T-helper 2 cell treated with Interferon-gamma antibody and Interleukin-4, amounts not matched to agents 100 ng/mL and 5 ng/mL, for 36 hours (primary cell): Measurements from ENCODE around the gene CCDC116. TPM values are rescaled to one million over a fixed set of nuclear protein-coding genes. Genes with fewer than 3 reads are reported as not detected.
"Not testable (repeated sequence)": the region's sequence is repeated elsewhere in the genome, so short reads cannot be mapped to it uniquely, and the experiment has no call there.

Experiments used
- intact Hi-C: fragments of 100-400 bp; cut with micrococcal nuclease; formaldehyde crosslinking; loops from one replicate; pipeline ENCODE4 v1.15.1; 2023
- total RNA-seq: library from RNA; stranded (reverse); gene quantifications from 2 replicates; pipeline ENCODE4 v1.2.3, GENCODE V29; 2022

The CCDC116 gene
- total RNA-seq, 1 donor from 2014 or later: 0.23 TPM

DNA sequence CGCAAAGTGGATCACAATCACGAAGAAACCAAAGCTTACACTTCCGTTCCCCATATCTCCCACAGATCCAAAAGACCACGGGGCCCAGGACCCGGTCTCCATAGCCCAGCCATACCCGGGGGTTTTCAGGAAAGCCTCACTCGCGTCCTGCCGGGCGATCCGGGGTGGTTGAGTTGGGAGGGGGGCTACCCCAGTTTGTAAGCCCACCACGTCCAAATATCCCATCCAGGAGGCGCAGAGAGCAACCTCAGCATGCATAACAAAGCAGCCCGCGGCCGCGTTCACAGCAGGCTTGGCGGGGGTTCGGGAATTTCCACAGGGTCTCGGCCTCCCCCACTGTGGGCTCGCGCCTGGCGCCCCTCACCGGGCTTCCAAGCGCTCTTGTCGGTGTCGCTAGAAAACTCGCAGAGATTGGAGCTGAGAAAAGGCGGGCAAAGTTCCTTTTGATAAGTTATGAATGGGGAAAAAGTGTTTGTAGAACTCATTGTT, 19.0 kb downstream of the CCDC116 start:
- intact Hi-C loops: loop anchor here (1.0 kb wide), 1 partner anchor 9 kb away; the partner anchor contains the start of gene SDF2L1

DNA sequence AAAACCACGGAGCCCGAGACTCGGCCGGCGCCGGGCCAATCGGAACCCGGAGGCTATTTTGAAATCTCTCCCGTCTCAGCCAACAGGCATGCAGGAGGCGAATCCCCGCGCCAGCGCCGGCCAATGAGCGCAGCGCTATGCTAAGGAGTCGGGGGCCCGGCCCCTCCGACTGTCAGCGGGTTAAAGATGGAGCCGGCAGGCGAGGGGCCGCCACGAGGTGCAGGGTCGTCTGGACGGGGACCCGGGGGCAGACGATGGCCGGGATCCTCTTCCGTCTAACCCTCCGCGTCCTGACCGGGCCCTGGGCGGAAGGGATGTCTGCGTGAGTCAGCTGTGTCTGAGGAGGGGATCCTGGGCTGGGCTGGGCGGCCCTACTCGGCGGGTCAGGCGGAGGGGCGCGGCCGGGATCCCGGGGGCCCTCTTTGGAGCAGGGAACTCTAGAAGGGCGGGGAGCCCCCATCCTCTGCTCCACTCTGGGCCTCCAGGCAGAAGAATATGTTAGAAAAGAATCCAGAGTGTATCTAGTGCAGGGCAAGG, 19.5 kb downstream of the CCDC116 start:
- intact Hi-C loops: no loop called here

DNA sequence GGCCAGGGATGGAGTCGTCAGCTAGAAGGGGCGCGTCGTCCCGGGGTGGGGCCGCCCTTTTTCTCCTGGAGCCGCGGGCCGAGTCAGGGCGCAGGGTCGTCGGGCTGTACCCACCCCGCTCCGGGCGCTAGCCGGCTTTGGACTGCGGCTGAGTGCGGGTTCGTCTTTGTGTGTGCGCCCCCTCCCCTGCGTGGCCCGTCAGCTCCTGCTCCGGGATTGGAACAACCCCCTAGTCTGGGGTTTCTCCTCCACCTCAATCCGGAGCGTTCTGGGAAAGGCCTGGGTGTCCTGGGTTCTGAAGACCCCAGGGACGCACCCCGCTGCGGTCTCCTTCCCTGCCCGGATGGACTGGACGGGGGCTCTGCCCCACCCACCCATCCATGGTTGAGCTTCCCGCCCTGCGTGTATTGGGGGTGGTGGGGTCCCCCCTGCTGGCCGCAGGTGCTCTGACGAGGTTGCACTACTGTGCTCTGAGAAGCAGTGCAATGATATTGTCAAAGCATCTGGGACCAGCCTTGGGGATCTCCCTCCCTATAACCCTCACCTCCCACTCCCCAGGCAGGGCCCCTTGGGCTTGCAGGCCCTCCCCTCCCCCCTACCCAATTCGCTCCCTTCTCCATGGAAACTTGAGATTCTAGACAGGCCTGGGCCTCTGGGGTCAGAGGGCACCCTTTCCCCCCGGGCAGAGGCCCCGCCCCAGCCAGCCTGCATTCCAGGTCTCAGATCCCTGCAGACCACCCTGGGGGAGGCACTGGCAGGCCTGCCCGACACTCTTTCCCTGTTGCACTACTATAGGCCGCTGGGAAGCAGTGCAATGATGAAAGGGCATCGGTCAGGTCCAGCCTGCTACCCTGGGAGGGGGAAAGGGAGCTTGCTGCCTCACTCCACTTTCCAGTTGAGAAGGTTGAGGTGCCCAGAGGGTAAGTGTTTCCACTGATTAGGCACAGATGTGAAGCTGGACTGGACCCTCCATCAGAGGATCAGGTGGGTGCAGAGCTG, 20.3 kb downstream of the CCDC116 start:
- intact Hi-C loops: no loop called here

DNA sequence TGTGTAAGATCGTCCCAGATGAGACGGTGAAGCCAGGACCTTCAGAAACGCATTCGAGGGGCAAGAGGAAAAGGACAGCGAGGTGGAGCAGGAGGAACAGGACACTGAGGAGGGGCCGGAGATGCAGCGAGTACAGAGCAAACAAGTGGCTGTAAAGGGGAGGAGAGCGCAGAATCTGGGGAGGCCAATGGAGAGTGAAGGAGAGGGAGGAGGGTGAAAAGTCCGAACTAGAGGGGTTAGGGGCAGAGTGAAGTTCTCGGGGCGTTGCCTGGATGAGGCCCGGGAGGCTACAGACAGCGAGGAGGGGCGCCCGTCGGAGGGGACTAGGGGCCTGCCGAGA, 24.4 kb downstream of the CCDC116 start:
- intact Hi-C loops: loop anchor here (1.0 kb wide), 2 partner anchors 9 to 78 kb away; partner anchors contain the start of genes PPIL2 and YPEL1

DNA sequence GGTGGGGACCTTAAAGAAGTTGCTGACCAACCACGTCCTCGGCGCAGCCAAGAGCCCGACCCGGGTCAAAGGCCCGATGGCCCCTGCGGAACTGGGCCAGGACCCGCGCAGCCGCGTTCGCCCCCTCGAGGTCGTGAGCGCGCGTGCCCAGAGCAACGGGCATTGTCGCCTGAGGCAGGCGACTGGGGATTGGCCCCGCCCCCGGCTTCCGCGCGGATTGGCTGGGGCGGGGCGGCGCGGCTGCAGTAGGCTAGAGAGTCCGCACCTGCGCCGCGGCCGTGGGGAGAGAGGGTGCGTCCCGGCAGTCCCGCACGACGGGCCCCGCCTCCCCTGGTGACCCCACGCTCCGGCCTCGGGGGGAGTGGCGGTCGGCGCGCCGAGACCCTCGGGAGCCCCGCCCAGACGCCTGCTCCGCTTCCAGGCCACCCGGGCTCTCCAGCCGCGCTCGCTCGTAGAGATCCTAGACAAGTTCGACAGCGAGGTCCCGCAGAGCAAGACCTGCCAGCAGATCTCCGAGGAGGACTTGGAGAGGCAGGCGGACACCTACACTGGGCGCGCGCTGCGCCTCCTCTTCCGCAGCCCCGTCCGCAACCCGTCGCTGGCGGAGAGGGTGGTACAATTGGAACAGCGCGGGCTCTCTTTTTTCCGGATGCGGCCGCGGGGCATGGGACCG, 24.9 kb downstream of the CCDC116 start:
- intact Hi-C loops: loop anchor here (1.0 kb wide), 2 partner anchors 9 to 78 kb away; partner anchors contain the start of genes PPIL2 and YPEL1

DNA sequence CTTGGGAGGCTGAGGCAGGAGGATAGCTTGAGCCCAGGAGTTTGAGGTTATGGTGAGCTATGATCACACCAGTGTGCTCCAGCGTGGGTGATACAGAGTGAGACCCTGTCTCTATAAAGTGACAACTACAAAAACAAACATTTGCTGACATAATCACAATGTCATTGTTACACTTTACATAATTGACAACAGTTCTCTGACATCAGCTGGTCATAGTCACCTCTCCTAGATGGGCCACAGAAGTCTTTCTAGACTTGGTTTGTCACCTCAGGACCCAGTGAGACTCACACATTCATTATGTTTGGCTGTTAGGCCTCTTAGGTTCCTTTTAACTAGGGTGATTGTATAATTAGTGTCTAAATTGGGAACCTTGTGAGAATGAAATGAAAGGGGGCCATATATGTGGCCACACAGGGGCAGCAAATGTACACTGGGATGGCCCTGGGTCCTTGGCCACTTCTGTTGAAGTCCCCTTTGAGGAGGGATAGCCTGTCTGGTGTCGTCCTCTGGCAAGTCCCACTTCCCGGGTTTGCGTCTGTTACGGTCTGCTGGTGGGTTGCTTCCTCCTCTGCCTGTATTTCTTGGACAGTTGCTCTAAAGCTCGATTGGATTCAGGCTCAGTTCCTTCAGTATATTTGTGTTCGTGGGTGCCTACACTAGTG, 27.4 kb downstream of the CCDC116 start:
- intact Hi-C loops: no loop called here

DNA sequence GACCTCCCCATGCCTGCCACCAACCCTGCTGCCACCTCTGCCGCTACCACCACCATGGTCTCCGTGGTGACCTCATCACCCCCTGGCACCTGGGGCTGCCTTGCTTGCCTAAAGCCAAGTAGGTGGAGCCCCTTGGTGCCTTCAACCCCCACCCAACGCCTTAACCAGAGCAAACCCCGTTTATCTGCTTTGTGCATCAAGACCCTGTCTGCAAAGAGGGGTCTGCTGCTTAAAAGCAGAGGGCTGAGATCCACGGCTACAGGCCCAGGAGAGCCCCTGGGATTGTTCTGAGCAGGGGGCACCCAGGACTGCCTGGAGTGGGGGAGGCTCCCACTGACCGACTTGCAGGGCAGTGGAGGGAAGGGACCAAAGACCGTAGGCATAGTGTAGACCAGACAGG, 28.3 kb downstream of the CCDC116 start:
- intact Hi-C loops: no loop called here

DNA sequence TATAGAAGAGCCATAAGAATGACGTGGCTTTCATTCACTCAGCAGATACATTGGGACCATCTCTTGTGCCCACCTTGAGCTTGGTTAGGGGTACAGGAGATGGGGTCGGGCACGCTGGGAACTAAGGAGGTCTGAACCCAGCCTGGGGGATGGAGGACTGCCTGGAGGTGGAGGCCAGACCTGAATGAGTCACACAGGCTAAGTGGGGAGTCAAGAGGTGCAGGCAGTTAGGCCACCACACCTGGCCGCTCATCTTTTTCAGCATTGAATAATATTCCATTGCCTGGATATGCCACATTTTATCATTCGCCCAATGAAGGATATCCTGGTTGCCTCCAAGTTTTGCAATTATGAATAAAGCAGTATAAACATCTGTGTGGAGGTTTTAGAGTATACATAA, 29.4 kb downstream of the CCDC116 start:
- intact Hi-C loops: no loop called here

DNA sequence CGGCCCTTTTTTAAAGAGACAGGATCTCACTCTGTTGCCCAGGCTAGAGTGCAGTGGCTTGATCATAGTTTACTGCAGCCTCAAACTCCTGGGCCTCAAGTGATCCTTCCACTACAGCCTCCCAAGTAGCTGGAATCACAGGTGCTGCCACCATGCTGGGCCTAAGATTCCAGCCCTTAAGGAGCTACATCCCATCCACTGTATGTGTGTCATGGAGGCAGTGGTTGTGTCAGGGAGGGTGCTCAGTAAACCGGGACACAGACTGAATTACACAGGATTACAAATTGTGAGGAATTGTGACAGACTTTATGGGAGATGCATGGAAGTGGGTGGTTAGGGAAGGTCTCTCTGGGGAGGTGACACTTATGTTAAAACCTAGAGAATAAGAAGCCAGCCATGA, 31.2 kb downstream of the CCDC116 start:
- intact Hi-C loops: no loop called here

DNA sequence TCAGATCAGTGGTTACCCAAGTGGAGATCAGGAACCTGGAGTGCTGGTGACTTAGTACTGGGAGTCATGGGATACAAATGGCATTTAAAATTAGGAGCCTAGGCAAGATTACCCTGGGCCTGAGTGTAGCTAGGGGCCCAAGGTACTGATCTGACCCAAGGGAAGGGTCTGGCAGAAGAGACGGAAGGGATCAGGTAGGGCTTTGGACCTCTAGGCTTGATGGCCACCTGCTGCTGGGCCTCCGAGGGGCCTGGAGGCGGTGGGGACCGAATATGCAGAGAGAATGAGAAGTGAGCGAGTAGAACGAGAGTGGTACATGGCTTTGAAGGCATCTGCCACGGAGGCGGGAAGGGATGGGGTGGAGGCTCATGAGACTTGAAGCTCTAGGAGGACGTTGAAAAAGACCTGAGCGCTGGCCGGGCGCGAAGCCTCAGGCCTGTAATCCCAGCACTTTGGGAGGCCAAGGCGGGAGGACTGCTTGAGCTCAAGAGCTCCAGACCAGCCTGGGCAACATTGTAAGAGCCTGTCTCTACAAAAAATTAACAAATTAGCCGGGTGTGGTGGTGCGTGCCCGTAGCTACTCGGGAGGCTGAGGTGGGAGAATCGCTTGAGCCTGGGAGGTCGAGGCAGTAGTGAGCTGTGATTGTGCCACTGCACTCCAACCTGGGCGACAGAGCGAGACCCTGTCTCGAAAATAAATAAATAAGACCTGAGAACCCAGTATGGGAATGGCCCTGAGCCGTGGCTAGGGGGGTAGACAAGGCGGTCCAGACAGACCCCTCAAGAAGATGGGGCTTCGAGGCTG, 32.7 kb downstream of the CCDC116 start:
- intact Hi-C loops: no loop called here

DNA sequence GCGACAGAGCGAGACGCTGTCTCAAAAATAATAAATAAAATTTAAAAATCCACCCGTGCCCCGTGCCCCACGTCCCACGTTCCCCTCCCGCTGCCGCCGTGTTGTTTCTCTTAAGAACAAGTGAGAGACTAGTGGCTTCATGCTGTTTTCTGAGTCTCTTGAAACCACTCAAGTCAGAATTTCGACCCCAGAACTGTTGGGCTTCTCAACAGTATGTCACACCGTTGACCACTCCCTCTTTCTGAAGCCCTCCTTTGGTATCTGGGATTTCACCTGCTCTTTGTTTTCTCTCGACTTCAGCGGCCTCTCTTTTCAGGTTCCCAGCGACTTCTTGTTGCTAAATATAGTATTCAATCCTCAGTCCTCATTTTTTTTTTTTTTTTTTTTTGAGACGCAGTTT, 34.2 kb downstream of the CCDC116 start:
- intact Hi-C loops: loop anchor here (1.0 kb wide), 1 partner anchor 9 kb away; no protein-coding TSS in a partner anchor

DNA sequence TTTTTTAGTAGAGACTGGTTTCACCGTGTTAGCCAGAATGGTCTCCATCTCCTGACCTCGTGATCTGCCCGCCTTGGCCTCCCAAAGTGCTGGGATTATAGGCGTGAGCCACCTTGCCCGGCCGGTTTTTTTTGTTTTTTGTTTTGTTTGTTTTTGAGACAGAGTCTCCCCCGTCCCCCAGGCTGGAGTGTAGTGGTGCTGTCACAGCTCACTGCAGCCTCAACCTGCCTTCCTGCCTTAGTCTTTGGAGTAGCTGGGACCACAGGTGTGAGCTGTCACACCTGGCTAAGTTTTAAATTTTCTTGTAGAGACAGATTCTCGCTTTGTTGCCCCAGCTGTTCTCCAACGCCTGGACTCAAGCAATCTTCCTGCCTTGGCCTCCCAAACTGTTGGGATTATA, 36.5 kb downstream of the CCDC116 start:
- intact Hi-C loops: no loop called here

DNA sequence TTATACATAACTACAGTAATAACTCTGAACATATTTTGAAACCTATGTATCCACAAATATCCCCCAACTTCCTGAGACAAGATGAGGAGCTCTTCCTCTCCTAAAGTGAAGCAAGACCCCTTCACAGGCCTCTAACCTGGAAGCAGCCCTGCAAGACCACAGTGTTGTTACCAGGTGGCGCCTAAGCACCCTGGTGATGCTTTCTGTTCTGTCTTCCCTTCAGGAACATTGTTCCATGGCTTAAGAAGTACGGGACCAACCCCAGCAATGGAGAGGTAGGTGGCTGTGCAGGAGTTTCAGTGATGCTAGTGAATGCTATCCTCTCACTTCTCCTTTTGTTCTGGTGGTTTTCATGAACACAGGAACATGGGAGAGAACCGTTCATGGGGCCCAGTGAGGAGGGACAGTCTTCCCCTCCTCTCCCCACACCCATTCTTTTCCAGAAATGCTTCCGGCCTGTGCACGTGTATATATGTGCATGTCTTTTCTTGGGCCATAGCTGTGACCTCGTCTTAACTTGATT, 39.6 kb downstream of the CCDC116 start:
- intact Hi-C loops: no loop called here

DNA sequence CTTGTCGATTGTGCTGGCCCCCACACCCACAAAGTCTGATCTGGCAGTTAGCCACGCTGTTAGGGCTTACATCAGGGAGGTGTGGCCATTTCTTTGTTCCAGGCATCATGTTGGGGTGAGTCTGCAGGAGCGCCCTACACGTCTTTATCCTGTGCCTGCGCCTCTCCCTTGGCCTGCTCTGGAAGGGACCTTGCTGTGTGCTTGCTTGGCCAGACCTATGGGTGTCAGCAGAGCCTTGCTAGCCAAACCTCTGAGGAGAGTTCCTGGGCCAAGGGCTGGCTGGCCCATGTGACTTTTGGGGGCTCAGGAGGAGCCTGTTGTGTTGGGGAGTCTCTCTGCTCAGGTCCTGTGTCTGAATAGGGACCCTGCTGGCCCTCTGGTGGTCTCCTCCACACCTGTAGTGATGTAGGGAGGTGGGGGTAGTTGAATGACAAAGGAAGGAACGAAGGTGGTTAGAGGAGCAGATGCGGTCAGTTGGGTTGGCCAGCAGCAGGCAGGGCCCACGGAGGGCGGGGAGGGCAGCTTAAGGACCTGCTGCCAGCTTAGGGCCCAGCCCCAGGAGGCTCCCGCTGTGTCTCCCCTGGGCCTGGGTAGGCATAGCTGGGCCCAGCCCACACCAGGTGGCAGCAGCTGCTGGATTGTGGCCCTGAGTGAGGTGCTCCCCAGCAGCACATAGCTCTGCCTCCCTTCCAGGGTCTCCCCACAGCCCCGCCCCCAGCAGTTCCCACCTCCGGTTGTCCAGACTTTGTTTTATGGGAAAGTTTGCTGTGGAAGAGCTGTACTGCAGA, 41.2 kb downstream of the CCDC116 start:
- intact Hi-C loops: no loop called here

DNA sequence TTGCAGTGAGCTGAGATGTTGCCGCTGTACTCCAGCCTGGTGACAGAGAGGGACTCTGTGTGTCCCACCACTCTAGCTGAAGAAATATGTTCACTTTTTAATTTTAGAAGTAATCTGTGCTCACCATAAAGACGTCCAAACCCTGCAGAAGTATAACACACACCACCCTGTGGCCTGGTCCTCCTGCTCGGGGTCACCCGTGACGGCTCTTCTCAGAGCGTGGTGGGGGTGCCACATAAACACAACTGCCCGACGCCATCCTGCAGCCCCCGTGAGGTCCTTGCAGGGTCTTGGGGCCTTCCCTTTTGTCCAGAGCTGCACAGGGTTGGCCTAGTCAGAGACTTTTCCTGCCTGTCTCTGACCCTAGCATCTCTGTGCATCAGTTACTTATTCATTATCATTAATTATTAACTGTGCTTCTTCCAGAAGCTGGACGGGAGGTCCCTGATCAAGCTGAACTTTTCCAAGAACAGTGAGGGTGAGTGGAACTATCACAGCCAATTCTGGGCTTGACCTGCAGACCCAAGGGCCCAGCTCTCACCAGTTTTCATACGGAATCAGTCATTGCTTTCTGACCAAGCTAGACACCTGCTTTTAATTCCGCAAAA, 42.2 kb downstream of the CCDC116 start:
- intact Hi-C loops: no loop called here

DNA sequence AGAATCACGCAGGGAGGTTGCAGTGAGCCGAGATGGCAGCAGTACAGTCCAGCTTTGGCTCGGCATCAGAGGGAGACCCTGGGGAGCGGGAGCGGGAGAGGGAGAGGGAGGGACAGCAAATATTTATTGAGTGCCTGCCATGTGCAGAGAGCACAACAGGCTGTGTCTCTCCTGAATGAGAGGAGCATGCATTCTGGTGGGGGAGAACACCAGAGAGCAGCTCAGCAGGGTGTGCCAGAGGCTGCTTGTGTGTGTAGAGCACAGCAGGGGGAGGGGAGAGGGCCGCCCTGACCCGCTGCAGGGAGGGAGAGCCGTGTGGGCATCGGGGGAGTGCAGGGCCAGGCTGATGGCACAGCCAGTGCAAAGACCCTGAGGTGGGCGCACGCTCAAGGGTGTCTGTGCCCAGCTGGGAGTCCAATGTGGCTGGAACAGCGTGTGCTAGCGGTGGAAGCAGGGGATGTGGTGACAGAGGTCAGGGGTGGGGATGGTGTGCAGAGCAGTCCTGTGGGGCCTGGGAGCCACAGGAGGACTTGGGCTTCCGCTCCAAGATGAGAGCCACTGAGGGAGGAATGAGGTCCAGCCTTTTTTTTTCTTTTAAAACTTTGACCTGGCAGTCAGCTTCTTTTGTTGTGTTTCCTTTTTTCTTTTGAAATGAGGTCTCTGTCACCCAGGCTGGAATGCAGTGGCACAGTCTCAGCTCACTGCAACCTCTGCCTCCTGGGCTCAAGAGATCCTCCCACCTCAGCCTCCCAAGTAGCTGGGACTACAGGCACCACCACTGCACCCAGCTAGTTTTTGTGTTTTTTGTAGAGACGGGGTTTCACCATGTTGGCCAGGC, 45.3 kb downstream of the CCDC116 start:
- intact Hi-C loops: no loop called here

DNA sequence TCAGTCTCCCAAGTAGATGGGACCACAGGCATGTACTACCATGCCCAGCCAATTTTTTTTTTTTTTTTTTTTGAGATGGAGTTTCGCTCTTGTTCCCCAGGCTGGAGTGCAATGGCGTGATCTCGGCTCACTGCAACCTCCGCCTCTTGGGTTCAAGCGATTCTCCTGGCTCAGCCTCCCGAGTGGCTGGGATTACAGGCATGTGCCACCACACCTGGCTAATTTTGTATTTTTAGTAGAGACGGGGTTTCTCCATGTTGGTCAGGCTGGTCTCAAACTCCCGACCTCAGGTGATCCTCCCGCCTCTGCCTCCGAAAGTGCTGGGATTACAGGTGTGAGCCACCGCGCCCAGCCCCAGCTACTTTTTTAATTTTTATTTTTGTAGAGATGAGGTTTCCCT, 46.3 kb downstream of the CCDC116 start:
- intact Hi-C loops: not testable (repeated sequence)

DNA sequence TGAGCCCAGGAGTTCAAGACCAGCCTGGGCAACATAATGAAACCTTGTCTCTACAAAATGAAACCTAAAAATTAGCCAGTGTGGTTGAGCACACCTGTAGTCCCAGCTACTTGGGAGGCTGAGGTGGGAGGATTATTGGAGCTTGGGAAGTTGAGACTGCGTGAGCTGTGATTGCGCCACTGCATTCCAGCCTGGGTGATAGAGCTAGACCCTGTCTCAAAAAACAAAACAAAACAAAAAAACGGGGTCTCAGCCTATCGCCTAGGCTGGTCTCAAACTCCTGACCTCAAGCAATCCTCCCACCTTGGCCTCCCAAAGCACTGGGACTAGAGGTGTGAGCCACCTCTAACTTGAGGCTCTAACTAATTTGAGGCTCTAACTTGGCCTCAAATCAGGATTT, 46.8 kb downstream of the CCDC116 start:
- intact Hi-C loops: no loop called here
